Thyroid gland (tissue), 4 donors: ENCODE results near the gene C4orf51. TPM values are rescaled to one million over a fixed set of nuclear protein-coding genes. Genes with fewer than 3 reads are reported as not detected.

Experiments used
- DNase-seq, 2 donors: peaks; one replicate each; pipeline ENCODE4 v3.0.0-alpha.2; 2019
- H3K27ac ChIP-seq, 3 donors: fragments of 200-600 bp; sonication (generic); 1 replicate in 2 of 3; 2 replicates in 1 of 3; pipeline ENCODE4 v1.5.1; 2016 to 2019; ENCODE audit warnings: mild to moderate bottlenecking in 1 of 3, moderate library complexity in 1 of 3
- H3K27me3 ChIP-seq: fragments of 200-600 bp; sonication (generic); one replicate; pipeline ENCODE4 v1.5.1; 2019
- H3K36me3 ChIP-seq, 2 donors: fragments of 200-600 bp; sonication (generic); one replicate each; pipeline ENCODE4 v1.5.1; 2016 to 2019
- H3K4me1 ChIP-seq, 2 donors: fragments of 200-600 bp; sonication (generic); one replicate each; pipeline ENCODE4 v1.5.1; 2017 to 2019
- H3K4me3 ChIP-seq, 3 donors: fragments of 200-600 bp; sonication (generic); replicated peaks in 1 of 3; 1 replicate in 2 of 3; 2 replicates in 1 of 3; pipeline ENCODE4 v1.5.1; 2016; ENCODE audit warnings: mild to moderate bottlenecking in 1 of 3
- H3K9me3 ChIP-seq: fragments of 200-600 bp; sonication (generic); one replicate; pipeline ENCODE4 v1.5.1; 2017
- CTCF ChIP-seq, 6 experiments: fragments of 200-600 bp in 3 of 6; fragments of 450-650 bp in 3 of 6; sonication (generic) in 3 of 6; IDR thresholded peaks; one replicate each; pipeline ENCODE4 v1.5.1; 2016 to 2019; ENCODE audit warnings: antibody characterized with exemption in 6 of 6, mild to moderate bottlenecking in 2 of 6, inconsistent platforms in 1 of 6, moderate library complexity in 1 of 6
- POLR2A ChIP-seq, 2 donors: fragments of 450-650 bp; IDR thresholded peaks; one replicate each; pipeline ENCODE4 v1.6.1; 2017; ENCODE audit warnings: antibody characterized with exemption in 2 of 2, mild to moderate bottlenecking in 2 of 2, moderate library complexity in 1 of 2
- WGBS, 2 donors: methylation state at CpG; one replicate each; pipeline ENCODE4 v1.1.5; 2017; 5-methylcytosine and 5-hydroxymethylcytosine counted together
- intact Hi-C: fragments of 100-400 bp; cut with DNase I; formaldehyde crosslinking; loops from one replicate; pipeline ENCODE4 v1.15.1; 2023
- total RNA-seq, 4 donors: library from RNA; depleted of rRNA; stranded (reverse); fragments of >200 nt; gene quantifications; one replicate each; pipeline ENCODE4 v1.2.3, GENCODE V29; 2016

Gene C4orf51
- total RNA-seq, 4 donors from 2014 or later: not detected

- Histone ChIP-seq H3K27me3 (no peaks in the 10 kb centered on the region), H3K27ac (no peak overlapping the region), H3K36me3 (peaks cover 24 to 29% of the 10 kb centered on the region in 2 donors), H3K9me3 (no peaks in the 10 kb centered on the region), H3K4me3 (no peak overlapping the region), H3K4me1 (no peaks in the 10 kb centered on the region)
- WGBS, 2 donors: 91 to 94% methylated on average over 8 of the region's 8 CpGs
- no peak for DNase-seq
- intact Hi-C loops: no loop called here
- no peak for TF ChIP-seq CTCF (IDR thresholded peaks at IDR 0.05)
- TF ChIP-seq POLR2A (IDR thresholded peaks at IDR 0.05): no peak
Observed at GRCh38 chr4:145760176-145760575, 80.2 kb downstream of the C4orf51 start.

GRCh38 chr4:145760961-145761929 lies 81.3 kb downstream of the C4orf51 start:
- 97 to 98% methylated on average over 29 to 33 of the region's 49 CpGs for WGBS, 2 donors
- H3K4me3 ChIP-seq: no peak overlapping the region
- intact Hi-C loops: no loop called here
- DNase-seq: no peak
- H3K27ac ChIP-seq: no peak overlapping the region
- H3K36me3 ChIP-seq: peaks cover 32 to 36% of the 10 kb centered on the region in 2 donors
- H3K9me3 ChIP-seq: no peaks in the 10 kb centered on the region
- no peaks in the 10 kb centered on the region for H3K27me3 ChIP-seq
- H3K4me1 ChIP-seq: no peaks in the 10 kb centered on the region
- TF ChIP-seq POLR2A (IDR thresholded peaks at IDR 0.05) (no peak), CTCF (IDR thresholded peaks at IDR 0.05) (no peak)

DNA sequence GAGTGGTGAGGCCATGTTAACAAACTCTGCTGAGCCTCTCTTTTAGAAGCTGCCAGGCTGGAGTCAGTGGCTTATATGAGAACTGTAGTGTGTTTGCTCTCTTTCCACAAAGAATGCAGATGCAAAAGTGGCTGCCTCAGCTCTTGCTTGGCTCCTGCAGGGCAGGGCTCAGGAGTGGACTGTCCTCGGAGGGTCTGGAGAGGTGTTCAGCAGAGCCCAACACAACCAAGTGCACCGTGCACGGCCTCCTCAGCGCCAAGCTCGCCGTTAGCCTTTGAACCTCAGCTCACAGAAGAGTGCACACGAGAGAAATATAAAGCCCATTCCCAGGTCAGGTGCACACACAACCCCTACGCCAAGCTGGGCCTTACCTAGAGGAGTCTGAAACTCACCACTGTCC lies 82.8 kb downstream of the C4orf51 start:
- Histone ChIP-seq H3K36me3 (peaks cover 32 to 36% of the 10 kb centered on the region in 2 donors), H3K4me1 (no peaks in the 10 kb centered on the region), H3K27me3 (no peaks in the 10 kb centered on the region), H3K9me3 (no peaks in the 10 kb centered on the region), H3K27ac (no peak overlapping the region), H3K4me3 (no peak overlapping the region)
- DNase-seq: no peak
- TF ChIP-seq CTCF (IDR thresholded peaks at IDR 0.05) (no peak), POLR2A (IDR thresholded peaks at IDR 0.05) (no peak)
- intact Hi-C loops: no loop called here
- 97 to 98% methylated on average over 6 to 8 of the region's 8 CpGs for WGBS, 2 donors

DNA sequence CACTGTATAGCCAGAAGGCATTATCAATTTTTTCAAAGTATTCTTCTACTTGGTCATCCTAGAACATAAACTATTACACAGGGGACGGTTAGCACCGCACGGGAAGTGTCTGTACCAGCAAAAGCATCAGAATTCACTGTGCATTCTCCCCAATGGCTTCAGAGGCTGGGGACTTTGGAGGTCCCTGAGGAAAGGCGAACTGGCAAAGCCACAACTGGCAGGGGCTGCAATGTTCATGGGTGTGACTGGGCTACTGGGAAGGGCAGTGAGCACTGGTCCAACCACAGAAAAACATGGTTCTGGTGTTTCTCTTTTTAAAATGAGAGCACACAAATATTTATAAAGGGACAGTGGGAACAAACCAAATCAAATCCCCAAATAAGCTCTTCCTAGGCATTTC lies 83.5 kb downstream of the C4orf51 start:
- intact Hi-C loops: no loop called here
- 94% methylated on average over 4 of the region's 4 CpGs for WGBS, 2 donors
- Histone ChIP-seq H3K9me3 (no peaks in the 10 kb centered on the region), H3K27ac (no peak overlapping the region), H3K27me3 (no peaks in the 10 kb centered on the region), H3K36me3 (peaks cover 32 to 36% of the 10 kb centered on the region in 2 donors), H3K4me1 (no peaks in the 10 kb centered on the region), H3K4me3 (no peak overlapping the region)
- DNase-seq: no peak
- no peak for TF ChIP-seq POLR2A (IDR thresholded peaks at IDR 0.05)
- TF ChIP-seq CTCF (IDR thresholded peaks at IDR 0.05): no peak

DNA sequence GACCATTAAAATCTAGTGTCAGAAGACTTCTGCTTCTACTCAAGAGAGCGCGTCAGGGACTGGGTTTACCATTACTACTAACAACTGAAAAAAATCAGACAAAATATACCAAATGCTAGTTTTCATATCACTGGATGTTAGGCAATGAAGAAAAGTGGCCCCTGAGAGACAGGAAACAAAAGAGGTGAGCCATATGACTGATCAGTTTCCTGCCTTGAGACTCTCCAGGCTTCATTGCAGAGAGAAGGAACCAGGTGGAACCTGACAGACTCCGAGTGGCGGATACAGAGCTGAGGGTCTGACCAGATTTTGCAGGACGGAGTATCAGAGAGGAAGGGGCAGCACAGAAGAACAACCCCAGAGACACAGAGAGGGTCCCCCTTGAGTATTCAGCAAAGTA lies 86.3 kb downstream of the C4orf51 start:
- WGBS, 2 donors: 95 to 96% methylated on average over 5 of the region's 5 CpGs
- H3K4me1 ChIP-seq: no peaks in the 10 kb centered on the region
- no peak for DNase-seq

More for the DNA sequence above, 86.3 kb downstream of the C4orf51 start:
- intact Hi-C loops: no loop called here
- Histone ChIP-seq H3K36me3 (peaks cover 25 to 28% of the 10 kb centered on the region in 2 donors), H3K4me3 (no peak overlapping the region), H3K27me3 (no peaks in the 10 kb centered on the region), H3K27ac (no peak overlapping the region), H3K9me3 (no peaks in the 10 kb centered on the region)
- TF ChIP-seq POLR2A (IDR thresholded peaks at IDR 0.05) (no peak), CTCF (IDR thresholded peaks at IDR 0.05) (no peak)
